GM12878 (cell line): ENCODE results near the gene ADGRG7. TPM values are rescaled to one million over a fixed set of nuclear protein-coding genes. Genes with fewer than 3 reads are reported as not detected.

Experiments
- ATF2 ChIP-seq: IDR thresholded peaks from 2 replicates; pipeline ENCODE4 v1.6.1; 2012; ENCODE audit warnings: low read length, inconsistent platforms
- BACH1 ChIP-seq: fragments of 450-650 bp; IDR thresholded peaks from 2 replicates; pipeline ENCODE4 v1.6.1; 2017; ENCODE audit warnings: mild to moderate bottlenecking, borderline replicate concordance
- CBX5 ChIP-seq: sonication (generic); IDR thresholded peaks from 2 replicates; pipeline ENCODE4 v1.6.1; 2016; ENCODE audit warnings: low read depth, moderate library complexity, mild to moderate bottlenecking, inconsistent platforms
- DPF2 ChIP-seq: fragments of 450-650 bp; IDR thresholded peaks from 2 replicates; pipeline ENCODE4 v1.6.1; 2017; ENCODE audit warnings: mild to moderate bottlenecking
- EGR1 ChIP-seq, 2 experiments: IDR thresholded peaks; 1 replicate in 1 of 2; 2 replicates in 1 of 2; pipeline ENCODE4 v1.6.1; 2011 to 2012; ENCODE audit warnings: low read depth in 2 of 2, low read length in 2 of 2, borderline replicate concordance in 1 of 2, mild to moderate bottlenecking in 1 of 2, moderate library complexity in 1 of 2
- IKZF1 ChIP-seq: fragments of 450-650 bp; conservative IDR thresholded peaks from 2 replicates; pipeline ENCODE4 v1.6.1; 2017; ENCODE audit warnings: antibody characterized with exemption, mild to moderate bottlenecking
- IRF4 ChIP-seq: IDR thresholded peaks from 2 replicates; pipeline ENCODE4 v1.6.1; 2011; ENCODE audit warnings: low read depth, low read length
- MTA2 ChIP-seq: fragments of 450-650 bp; IDR thresholded peaks from 2 replicates; pipeline ENCODE4 v1.6.1; 2016; ENCODE audit warnings: low read depth, mild to moderate bottlenecking, moderate library complexity
- NBN ChIP-seq: fragments of 450-650 bp; IDR thresholded peaks from 2 replicates; pipeline ENCODE4 v1.6.1; 2016
- RAD51 ChIP-seq: fragments of 450-650 bp; IDR thresholded peaks from 2 replicates; pipeline ENCODE4 v1.6.1; 2016; ENCODE audit warnings: moderate library complexity, mild to moderate bottlenecking, inconsistent platforms
- RELB ChIP-seq: fragments of 450-650 bp; IDR thresholded peaks from 2 replicates; pipeline ENCODE4 v1.6.1; 2017; ENCODE audit warnings: low read depth, mild to moderate bottlenecking, moderate library complexity
- SKIL ChIP-seq: fragments of 450-650 bp; IDR thresholded peaks from 2 replicates; pipeline ENCODE4 v1.6.1; 2017; ENCODE audit warnings: mild to moderate bottlenecking, low read depth, inconsistent platforms; ENCODE audit not compliant: poor library complexity, severe bottlenecking
- SMAD1 ChIP-seq: fragments of 450-650 bp; IDR thresholded peaks from 2 replicates; pipeline ENCODE4 v1.6.1; 2018; ENCODE audit warnings: mild to moderate bottlenecking, low read depth; ENCODE audit not compliant: partially characterized antibody
- SMARCA5 ChIP-seq: fragments of 450-650 bp; IDR thresholded peaks from 2 replicates; pipeline ENCODE4 v1.6.1; 2017; ENCODE audit warnings: mild to moderate bottlenecking
- USF1 ChIP-seq: IDR thresholded peaks from 2 replicates; pipeline ENCODE4 v1.6.1; 2011; ENCODE audit warnings: borderline replicate concordance, low read depth, mild to moderate bottlenecking, moderate library complexity, mixed read lengths, low read length; ENCODE audit not compliant: insufficient read depth; ENCODE audit errors: extremely low read length
- YY1 ChIP-seq: IDR thresholded peaks from 2 replicates; pipeline ENCODE4 v1.6.1; 2011; ENCODE audit warnings: low read depth, mild to moderate bottlenecking, low read length
- ZBTB40 ChIP-seq: fragments of 450-650 bp; IDR thresholded peaks from 2 replicates; pipeline ENCODE4 v1.6.1; 2016; ENCODE audit warnings: mild to moderate bottlenecking, moderate library complexity, borderline replicate concordance
- ZNF217 ChIP-seq: fragments of 450-650 bp; IDR thresholded peaks from 2 replicates; pipeline ENCODE4 v1.6.1; 2017; ENCODE audit warnings: antibody characterized with exemption, mild to moderate bottlenecking
- polyA plus RNA-seq, 11 experiments: library from polyadenylated mRNA; depleted of rRNA in 4 of 11; unstranded in 6 of 11; stranded (reverse) in 5 of 11; fragments of >200 nt; fragmentation: Nextera tagmentation in 4 of 11; fragmentation: Illumina TruSeq in 1 of 11; extraction: Ambion mirVana in 4 of 11; extraction: Trizol in 1 of 11; gene quantifications; 1 replicate in 1 of 11; 2 replicates in 10 of 11; pipeline versions ENCODE4 v1.2.1 to v1.2.3, GENCODE V29; 2011 to 2016; ENCODE audit warnings: inconsistent platforms in 2 of 11, missing spikeins in 2 of 11, low read depth in 1 of 11
- total RNA-seq, 4 experiments: library from RNA; depleted of rRNA in 3 of 4; stranded (reverse); fragments of >200 nt in 3 of 4; fragmentation: Illumina TruSeq in 1 of 4; extraction: Trizol in 1 of 4; gene quantifications; 2 replicates each; pipeline versions ENCODE4 v1.2.1 to v1.2.3, GENCODE V29; 2013 to 2021

Gene ADGRG7
- total and polyA plus RNA-seq, 10 of the 15 experiments (the other 5 are each of a cell fraction or from before 2014, with no cell fraction given): 0.02 to 0.21 (median 0.14) TPM; not detected in 7

GRCh38 chr3:100641471-100642032 lies 32.2 kb downstream of the ADGRG7 start (continued):
- TF ChIP-seq RAD51 (peak; percentile 92), USF1 (no peak), RELB (peak; percentile 66), DPF2 (peak; percentile 98), ATF2 (0 out of 2 replicates have a peak, but pooled peaks have one; percentile 31), MTA2 (peak; percentile 99), CBX5 (no peak), ZNF217 (peak; percentile 73; the same call in 1 of the 2 replicates), YY1 (no peak), IKZF1 (peak; percentile 94), SMAD1 (no peak), SKIL (peak; percentile 53), NBN (0 out of 2 replicates have a peak, but pooled peaks have one; percentile 43), EGR1 (IDR thresholded peaks at IDR 0.05; ENCODE audit: borderline replicate concordance in 1 of 2, low read depth in 2 of 2, low read length in 2 of 2) (no peak), IRF4 (peak; percentile 18; the same call in 1 of the 2 replicates), SMARCA5 (no peak), BACH1 (peak; percentile 12; the same call in 1 of the 2 replicates), ZBTB40 (no peak)
